CD8-positive, alpha-beta memory T cell (primary cell): ENCODE measurements around the gene UNC13A. TPM values are rescaled to one million over a fixed set of nuclear protein-coding genes. Genes with fewer than 3 reads are reported as not detected.
A peak's percentile ranks its signal among the peaks of the same experiment; 100 is the strongest.

Source experiments
- CTCF ChIA-PET: fragments of 350-600 bp; sonication (Branson Sonifier 250); formaldehyde crosslinking; loops from one replicate; lab custom pipeline; 2021; ENCODE audit warnings: antibody characterized with exemption; lab: Charles Lee
- POLR2A ChIA-PET: fragments of 350-600 bp; sonication (Branson Sonifier 250); formaldehyde crosslinking; loops from one replicate; lab custom pipeline; 2021; ENCODE audit warnings: antibody characterized with exemption; lab: Charles Lee
- DNase-seq, 5 donors: peaks; one replicate each; pipeline versions ENCODE4 v3.0.0 to v3.0.0-alpha.2; 2020 to 2022; ENCODE audit warnings: mixed read lengths in 1 of 5
- H3K27ac ChIP-seq: one replicate; pipeline ENCODE4 v1.7.0; 2013; ENCODE audit warnings: low read depth, mild to moderate bottlenecking, low read length, moderate library complexity
- H3K27me3 ChIP-seq: 2 replicates; pipeline ENCODE4 v1.7.0; 2013; ENCODE audit warnings: low read length, mild to moderate bottlenecking; ENCODE audit not compliant: insufficient read depth, poor library complexity, severe bottlenecking
- H3K36me3 ChIP-seq: 2 replicates; pipeline ENCODE4 v1.7.0; 2013; ENCODE audit warnings: mild to moderate bottlenecking, low read length, moderate library complexity; ENCODE audit not compliant: insufficient read depth
- H3K4me1 ChIP-seq: 2 replicates; pipeline ENCODE4 v1.7.0; 2013; ENCODE audit warnings: mild to moderate bottlenecking, low read length, moderate library complexity; ENCODE audit not compliant: insufficient read depth
- H3K4me3 ChIP-seq: 2 replicates; pipeline ENCODE4 v1.7.0; 2013; ENCODE audit warnings: mild to moderate bottlenecking, low read length
- H3K9me3 ChIP-seq: 2 replicates; pipeline ENCODE4 v1.7.0; 2013; ENCODE audit warnings: mild to moderate bottlenecking, low read length
- H3K27ac Mint-ChIP-seq, 8 donors: one replicate each; pipeline ENCODE4 v1.8.0; 2020 to 2021; ENCODE audit warnings: mixed read lengths in 8 of 8, mild to moderate bottlenecking in 6 of 8, inconsistent platforms in 3 of 8, moderate library complexity in 3 of 8
- H3K27me3 Mint-ChIP-seq, 2 donors: one replicate each; pipeline ENCODE4 v1.8.0; 2020 to 2021; ENCODE audit warnings: mixed read lengths in 2 of 2, mild to moderate bottlenecking in 1 of 2, moderate library complexity in 1 of 2
- H3K36me3 Mint-ChIP-seq, 3 donors: one replicate each; pipeline ENCODE4 v1.8.0; 2020 to 2021; ENCODE audit warnings: mixed read lengths in 3 of 3, inconsistent platforms in 1 of 3, mild to moderate bottlenecking in 1 of 3
- H3K4me1 Mint-ChIP-seq, 3 donors: one replicate each; pipeline ENCODE4 v1.8.0; 2020 to 2021; ENCODE audit warnings: mixed read lengths in 3 of 3, inconsistent platforms in 1 of 3, mild to moderate bottlenecking in 1 of 3
- H3K4me3 Mint-ChIP-seq, 7 donors: one replicate each; pipeline ENCODE4 v1.8.0; 2020 to 2021; ENCODE audit warnings: mixed read lengths in 7 of 7, mild to moderate bottlenecking in 6 of 7, moderate library complexity in 4 of 7, inconsistent platforms in 2 of 7
- H3K9me3 Mint-ChIP-seq, 5 donors: one replicate each; pipeline ENCODE4 v1.8.0; 2020 to 2022; ENCODE audit warnings: mixed read lengths in 5 of 5, mild to moderate bottlenecking in 3 of 5, moderate library complexity in 2 of 5, inconsistent platforms in 1 of 5
- polyA plus RNA-seq: library from polyadenylated mRNA; unstranded; fragments of 300-500 nt; fragmentation: Illumina TruSeq; gene quantifications from one replicate; pipeline ENCODE4 v1.2.3, GENCODE V29; 2021
- total RNA-seq, 2 experiments: library from RNA; stranded (reverse); gene quantifications; one replicate each; pipeline ENCODE4 v1.2.3, GENCODE V29; 2021

UNC13A gene
- total and polyA plus RNA-seq, 3 experiments from 2014 or later = not detected

GRCh38 chr19:17620696-17621095, 67.5 kb downstream of the UNC13A start:
- H3K4me3 Mint-ChIP-seq = no peak overlapping the region

GRCh38 chr19:17618936-17619335, 69.2 kb downstream of the UNC13A start:
- Mint-ChIP-seq H3K4me3 (no peak overlapping the region), H3K9me3 (peaks cover 0 to 8% (median 0%) of the 10 kb centered on the region in 5 donors), H3K36me3 (peaks cover 0 to 5% (median 0%) of the 10 kb centered on the region in 3 donors), H3K4me1 (peaks cover 2 to 9% (median 7%) of the 10 kb centered on the region in 3 donors), H3K27ac (no peak overlapping the region), H3K27me3 (peaks cover 21 to 44% of the 10 kb centered on the region in 2 donors)
- Histone ChIP-seq H3K27ac (no peak overlapping the region), H3K9me3 (no peaks in the 10 kb centered on the region), H3K4me3 (no peak overlapping the region), H3K4me1 (no peaks in the 10 kb centered on the region), H3K36me3 (no peaks in the 10 kb centered on the region), H3K27me3 (peaks cover 10% of the 10 kb centered on the region)
- POLR2A ChIA-PET = no interaction called here
- CTCF ChIA-PET = no interaction called here
- no peak for DNase-seq

More at GRCh38 chr19:17620696-17621095, 67.5 kb downstream of the UNC13A start:
- no peak overlapping the region for H3K27ac Mint-ChIP-seq
- H3K36me3 ChIP-seq = no peaks in the 10 kb centered on the region
- ChIA-PET POLR2A (no interaction called here), CTCF (interaction anchor here (1.6 kb wide), 1 partner anchor 124 kb away, joined by 5 read pairs; no protein-coding TSS in a partner anchor)
- H3K27ac ChIP-seq = no peak overlapping the region
- H3K4me1 ChIP-seq = no peaks in the 10 kb centered on the region
- H3K36me3 Mint-ChIP-seq = peaks cover 0 to 5% (median 0%) of the 10 kb centered on the region in 3 donors
- no peak overlapping the region for H3K4me3 ChIP-seq
- H3K4me1 Mint-ChIP-seq = peaks cover 2 to 9% (median 7%) of the 10 kb centered on the region in 3 donors
- H3K9me3 ChIP-seq = no peaks in the 10 kb centered on the region
- DNase-seq = no peak
- peaks cover 21 to 41% of the 10 kb centered on the region in 2 donors for H3K27me3 Mint-ChIP-seq
- peaks cover 10% of the 10 kb centered on the region for H3K27me3 ChIP-seq
- H3K9me3 Mint-ChIP-seq = peaks cover 0 to 8% (median 0%) of the 10 kb centered on the region in 5 donors

- Mint-ChIP-seq H3K36me3 (peaks cover 0 to 5% (median 0%) of the 10 kb centered on the region in 3 donors), H3K4me1 (peaks cover 2 to 9% (median 7%) of the 10 kb centered on the region in 3 donors), H3K27ac (no peak overlapping the region), H3K9me3 (peaks cover 0 to 8% (median 0%) of the 10 kb centered on the region in 5 donors), H3K27me3 (peaks cover 21 to 46% of the 10 kb centered on the region in 2 donors), H3K4me3 (no peak overlapping the region)
- Histone ChIP-seq H3K4me3 (no peak overlapping the region), H3K36me3 (no peaks in the 10 kb centered on the region), H3K9me3 (no peaks in the 10 kb centered on the region), H3K27me3 (peaks cover 10% of the 10 kb centered on the region), H3K4me1 (no peaks in the 10 kb centered on the region), H3K27ac (no peak overlapping the region)
- no peak for DNase-seq
- ChIA-PET CTCF (no interaction called here), POLR2A (no interaction called here)
Observed at GRCh38 chr19:17618281-17618903, 69.8 kb downstream of the UNC13A start.

GRCh38 chr19:17617807-17618192, 70.4 kb downstream of the UNC13A start:
- CTCF ChIA-PET = no interaction called here
- H3K27me3 ChIP-seq = peaks cover 10% of the 10 kb centered on the region
- peaks cover 2 to 9% (median 7%) of the 10 kb centered on the region in 3 donors for H3K4me1 Mint-ChIP-seq
- H3K4me3 ChIP-seq = no peak overlapping the region
- peaks cover 0 to 5% (median 0%) of the 10 kb centered on the region in 3 donors for H3K36me3 Mint-ChIP-seq
- no peaks in the 10 kb centered on the region for H3K36me3 ChIP-seq
- DNase-seq = no peak
- no peak overlapping the region for H3K27ac Mint-ChIP-seq
- H3K9me3 ChIP-seq = no peaks in the 10 kb centered on the region
- H3K9me3 Mint-ChIP-seq = peaks cover 0 to 8% (median 0%) of the 10 kb centered on the region in 5 donors
- no peak overlapping the region for H3K27ac ChIP-seq
- POLR2A ChIA-PET = no interaction called here
- H3K4me3 Mint-ChIP-seq = no peak overlapping the region
- peaks cover 21 to 49% of the 10 kb centered on the region in 2 donors for H3K27me3 Mint-ChIP-seq
- no peaks in the 10 kb centered on the region for H3K4me1 ChIP-seq

GRCh38 chr19:17616961-17617806, 71.0 kb downstream of the UNC13A start:
- peaks cover 0 to 7% (median 0%) of the 10 kb centered on the region in 5 donors for H3K9me3 Mint-ChIP-seq
- Histone ChIP-seq H3K27me3 (peaks cover 10% of the 10 kb centered on the region), H3K4me1 (no peaks in the 10 kb centered on the region), H3K9me3 (no peaks in the 10 kb centered on the region), H3K4me3 (no peak overlapping the region), H3K36me3 (no peaks in the 10 kb centered on the region), H3K27ac (peak overlapping the region; percentile 61)
- ChIA-PET POLR2A (no interaction called here), CTCF (no interaction called here)
- H3K36me3 Mint-ChIP-seq = peaks cover 0 to 5% (median 0%) of the 10 kb centered on the region in 3 donors
- no peak for DNase-seq
- peak overlapping the region in 2 of 8 donors; percentile 33 to 74 for H3K27ac Mint-ChIP-seq
- peaks cover under 1 to 5% (median 2%) of the 10 kb centered on the region in 3 donors for H3K4me1 Mint-ChIP-seq
- H3K4me3 Mint-ChIP-seq = no peak overlapping the region
- peaks cover 21 to 52% of the 10 kb centered on the region in 2 donors for H3K27me3 Mint-ChIP-seq

- Histone ChIP-seq H3K36me3 (no peaks in the 10 kb centered on the region), H3K27me3 (peaks cover 10% of the 10 kb centered on the region), H3K4me1 (no peaks in the 10 kb centered on the region), H3K4me3 (no peak overlapping the region), H3K9me3 (no peaks in the 10 kb centered on the region), H3K27ac (peak overlapping the region; percentile 61)
- peak overlapping the region in 1 of 8 donors; percentile 80 for H3K27ac Mint-ChIP-seq
- peaks cover 0 to 6% (median 0%) of the 10 kb centered on the region in 5 donors for H3K9me3 Mint-ChIP-seq
- H3K4me1 Mint-ChIP-seq = peaks cover 0 to 5% (median 2%) of the 10 kb centered on the region in 3 donors
- peaks cover 21 to 52% of the 10 kb centered on the region in 2 donors for H3K27me3 Mint-ChIP-seq
- CTCF ChIA-PET = no interaction called here
- POLR2A ChIA-PET = no interaction called here
- peaks cover 0 to 1% (median 0%) of the 10 kb centered on the region in 3 donors for H3K36me3 Mint-ChIP-seq
- DNase-seq = no peak
- H3K4me3 Mint-ChIP-seq = peak overlapping the region in 1 of 7 donors; percentile 7
Observed at GRCh38 chr19:17616686-17616960, 71.5 kb downstream of the UNC13A start.

- DNase-seq = no peak
- Histone ChIP-seq H3K4me3 (no peak overlapping the region), H3K27me3 (peaks cover 10% of the 10 kb centered on the region), H3K36me3 (no peaks in the 10 kb centered on the region), H3K4me1 (no peaks in the 10 kb centered on the region), H3K27ac (peak overlapping the region; percentile 61), H3K9me3 (no peaks in the 10 kb centered on the region)
- Mint-ChIP-seq H3K36me3 (no peaks in the 10 kb centered on the region), H3K27me3 (peaks cover 23 to 47% of the 10 kb centered on the region in 2 donors), H3K9me3 (peaks cover 0 to 6% (median 0%) of the 10 kb centered on the region in 5 donors), H3K4me1 (peaks cover 0 to 5% (median 2%) of the 10 kb centered on the region in 3 donors), H3K4me3 (peak overlapping the region in 2 of 7 donors; percentile 7 to 46), H3K27ac (peak overlapping the region in 1 of 8 donors; percentile 80)
- CTCF ChIA-PET = no interaction called here
- POLR2A ChIA-PET = no interaction called here
Observed at GRCh38 chr19:17615889-17616685, 72.1 kb downstream of the UNC13A start.
